ENCODE data around the gene CBLC.

CBLC gene

DNA sequence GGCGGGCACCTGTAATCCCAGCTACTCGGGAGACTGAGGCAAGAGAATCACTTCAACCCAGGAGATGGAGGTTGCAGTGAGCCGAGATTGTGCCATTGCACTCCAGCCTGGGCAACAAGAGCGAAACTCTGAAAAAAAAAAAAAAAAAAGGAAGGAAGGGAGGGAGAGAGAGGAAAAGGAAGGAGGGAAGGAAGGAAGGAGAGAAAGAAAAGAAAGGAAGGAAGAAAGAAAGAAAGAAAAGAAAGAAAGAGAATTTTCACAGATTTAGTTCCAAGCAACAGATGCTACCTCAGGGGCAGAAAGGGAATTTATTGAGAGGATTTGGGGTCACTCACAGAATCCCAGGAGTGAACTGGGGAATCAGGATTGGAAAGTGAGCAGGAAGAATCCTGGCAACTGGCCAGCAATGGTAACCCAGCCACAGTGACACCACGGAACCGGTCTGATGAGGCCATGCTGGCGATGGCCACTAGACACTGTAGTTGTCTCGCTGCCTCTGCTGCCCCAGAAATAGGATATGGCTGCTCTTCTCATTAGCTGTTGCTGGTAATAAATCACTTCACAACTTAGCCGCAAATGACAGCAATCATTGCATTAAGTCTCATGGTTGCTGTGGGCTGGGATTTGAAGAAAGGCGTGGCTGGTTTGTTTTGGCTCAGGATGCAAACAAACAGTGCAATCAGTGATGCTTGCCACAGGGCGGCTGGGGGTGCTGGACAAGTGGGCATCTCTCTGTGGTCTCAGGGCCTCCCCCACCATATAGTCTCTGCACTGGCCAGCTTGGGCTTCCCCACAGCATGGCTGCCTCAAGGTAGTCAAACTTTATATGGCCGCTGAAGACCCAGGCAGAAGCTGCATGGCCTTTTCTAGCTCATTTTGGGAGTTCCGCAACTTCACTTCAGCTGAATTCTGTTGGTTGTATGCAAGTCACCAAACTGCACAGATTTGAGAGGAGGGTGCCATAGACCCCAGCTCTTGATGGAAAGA, 26.0 kb downstream of the CBLC start:
- TF ChIP-seq, protein P1, sequence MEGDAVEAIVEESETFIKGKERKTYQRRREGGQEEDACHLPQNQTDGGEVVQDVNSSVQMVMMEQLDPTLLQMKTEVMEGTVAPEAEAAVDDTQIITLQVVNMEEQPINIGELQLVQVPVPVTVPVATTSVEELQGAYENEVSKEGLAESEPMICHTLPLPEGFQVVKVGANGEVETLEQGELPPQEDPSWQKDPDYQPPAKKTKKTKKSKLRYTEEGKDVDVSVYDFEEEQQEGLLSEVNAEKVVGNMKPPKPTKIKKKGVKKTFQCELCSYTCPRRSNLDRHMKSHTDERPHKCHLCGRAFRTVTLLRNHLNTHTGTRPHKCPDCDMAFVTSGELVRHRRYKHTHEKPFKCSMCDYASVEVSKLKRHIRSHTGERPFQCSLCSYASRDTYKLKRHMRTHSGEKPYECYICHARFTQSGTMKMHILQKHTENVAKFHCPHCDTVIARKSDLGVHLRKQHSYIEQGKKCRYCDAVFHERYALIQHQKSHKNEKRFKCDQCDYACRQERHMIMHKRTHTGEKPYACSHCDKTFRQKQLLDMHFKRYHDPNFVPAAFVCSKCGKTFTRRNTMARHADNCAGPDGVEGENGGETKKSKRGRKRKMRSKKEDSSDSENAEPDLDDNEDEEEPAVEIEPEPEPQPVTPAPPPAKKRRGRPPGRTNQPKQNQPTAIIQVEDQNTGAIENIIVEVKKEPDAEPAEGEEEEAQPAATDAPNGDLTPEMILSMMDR (IDR thresholded peaks at IDR 0.05), result no peak

- TF ChIP-seq, protein P1 (IDR thresholded peaks at IDR 0.05), result no peak
Measured at GRCh38 chr19:44806291-44806690, 28.6 kb downstream of the CBLC start.

DNA sequence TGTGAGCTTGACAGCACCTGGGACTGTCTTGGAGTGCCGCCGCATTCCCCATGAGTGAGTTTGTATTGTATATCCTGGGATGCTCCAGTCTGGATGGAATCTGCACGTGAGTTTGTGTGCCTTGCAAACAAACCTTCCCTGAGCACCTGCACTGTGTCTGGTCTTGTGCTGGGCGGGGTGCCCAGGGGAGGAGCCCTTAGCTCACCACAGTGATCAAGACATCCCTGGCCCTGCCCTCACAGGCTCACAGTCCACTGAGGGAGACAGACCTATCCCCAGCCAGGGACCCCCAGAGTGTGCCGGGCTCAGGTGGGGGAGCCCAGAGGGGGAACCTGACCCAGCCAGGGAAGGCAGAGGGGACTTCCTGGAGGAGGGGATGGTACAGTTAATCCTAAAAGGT, 29.5 kb downstream of the CBLC start:
- TF ChIP-seq, protein P1 (IDR thresholded peaks at IDR 0.05), result no peak

- TF ChIP-seq, protein P1 (IDR thresholded peaks at IDR 0.05), result peak; percentile 44; the same call in 1 of the 2 replicates
Measured at GRCh38 chr19:44807652-44808462, 30.2 kb downstream of the CBLC start.

DNA sequence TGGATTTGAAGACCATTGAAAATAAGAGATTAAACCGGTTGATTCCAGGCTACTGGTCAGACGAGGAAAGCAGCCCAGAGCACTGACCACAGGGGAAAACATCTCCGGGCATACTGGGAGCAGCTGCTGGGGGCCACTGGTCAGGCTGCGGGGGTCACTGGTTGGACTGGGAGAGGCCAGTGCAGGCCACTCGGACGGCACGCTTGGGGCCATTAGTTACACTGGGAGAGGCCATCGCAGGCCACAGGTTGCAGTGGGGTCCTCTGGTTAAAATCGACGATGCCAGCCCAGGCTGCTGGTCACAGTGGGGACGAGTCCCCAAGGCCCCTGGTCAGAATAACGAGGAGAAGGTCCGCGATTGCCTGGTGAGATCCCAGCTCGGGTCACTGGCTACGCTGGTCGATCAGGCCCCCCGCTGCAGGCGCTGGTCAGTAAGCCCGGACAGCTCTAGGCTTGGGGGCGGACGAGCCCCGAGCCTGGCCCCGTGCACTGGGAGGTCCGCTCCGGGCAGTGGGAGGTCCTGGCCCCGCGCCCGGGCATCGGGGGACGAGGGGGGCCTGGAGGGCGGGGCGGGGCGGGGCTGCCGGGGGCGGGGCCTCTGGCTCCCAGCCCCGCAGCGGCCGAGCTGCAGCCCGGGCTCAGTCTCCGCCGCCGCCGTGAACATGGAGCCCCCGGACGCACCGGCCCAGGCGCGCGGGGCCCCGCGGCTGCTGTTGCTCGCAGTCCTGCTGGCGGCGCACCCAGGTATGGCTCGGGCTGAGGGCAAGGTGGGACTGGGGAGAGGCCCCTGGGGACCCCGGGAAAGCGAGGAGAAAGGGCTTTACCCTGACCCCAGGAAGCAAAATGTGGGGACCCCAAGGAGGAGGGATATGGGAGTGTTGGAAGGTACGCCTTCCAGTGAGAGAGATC, 31.0 kb downstream of the CBLC start, which contains the start of gene BCAM:
Gene BCAM, plus strand, starts transcription at position 641 of the 909 bp plus-strand sequence. Its CDS starts 22 bp downstream, at position 663.
- TF ChIP-seq, protein P1 (IDR thresholded peaks at IDR 0.05), result no peak

DNA sequence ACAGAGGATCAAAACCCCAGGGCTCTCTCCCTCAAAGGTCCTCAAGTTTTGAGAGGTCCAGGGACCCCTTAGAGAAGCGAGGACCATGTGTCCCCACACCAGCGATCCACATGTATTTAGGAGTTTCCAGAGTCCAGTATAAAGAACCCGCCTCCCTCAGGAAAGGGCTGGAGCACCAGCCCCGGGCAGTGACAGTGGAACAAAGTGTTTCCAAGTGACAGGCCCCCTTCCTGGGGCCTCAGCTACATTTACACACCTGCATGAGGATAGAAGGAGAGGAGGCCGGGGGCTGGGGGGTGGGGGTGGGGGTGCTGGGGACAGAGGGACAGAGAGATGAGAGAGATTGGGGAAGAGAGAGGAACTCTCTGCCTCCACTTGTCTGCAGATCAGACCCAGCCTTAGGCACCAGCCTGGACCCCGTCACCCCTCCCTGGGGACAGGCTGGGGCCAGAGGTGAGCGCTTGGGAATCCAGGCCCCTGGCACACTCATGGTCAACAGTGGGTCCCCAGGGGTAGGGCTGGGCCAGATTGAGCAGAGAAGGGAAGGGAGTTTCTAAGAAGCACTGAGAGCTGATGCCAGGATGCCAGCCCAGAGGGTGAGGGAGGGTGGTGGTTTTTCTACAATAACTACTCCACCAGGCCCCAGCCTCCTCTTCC, 32.0 kb downstream of the CBLC start:
- TF ChIP-seq, protein P1 (IDR thresholded peaks at IDR 0.05), result no peak
